GM04503 (cell line): ENCODE results near the gene IMMT.

Source experiments
- DNase-seq: peaks from one replicate; pipeline ENCODE4 v3.0.0-alpha.2; 2012; ENCODE audit warnings: low read depth

IMMT gene

GRCh38 chr2:86140969-86141392 lies 54.3 kb downstream of the IMMT start:
- DNase-seq: no peak

- DNase-seq: no peak
Measured at GRCh38 chr2:86139981-86140380, 55.3 kb downstream of the IMMT start.

GRCh38 chr2:86138736-86139625 lies 56.3 kb downstream of the IMMT start:
- no peak for DNase-seq

- no peak for DNase-seq
Measured at GRCh38 chr2:86136141-86136540, 59.1 kb downstream of the IMMT start.

GRCh38 chr2:86135653-86136052 lies 59.6 kb downstream of the IMMT start:
- DNase-seq: no peak

- DNase-seq: no peak
Measured at GRCh38 chr2:86134709-86135108, 60.6 kb downstream of the IMMT start.

GRCh38 chr2:86124683-86125082 lies 70.6 kb downstream of the IMMT start:
- DNase-seq: no peak

- DNase-seq: no peak
Measured at GRCh38 chr2:86123328-86123925, 71.8 kb downstream of the IMMT start.

GRCh38 chr2:86118130-86118529 lies 77.1 kb downstream of the IMMT start:
- no peak for DNase-seq

- no peak for DNase-seq
Measured at GRCh38 chr2:86107031-86107430, 88.2 kb downstream of the IMMT start.

- DNase-seq: peak; percentile 85
Measured at GRCh38 chr2:86105969-86106945, 89.0 kb downstream of the IMMT start, which contains the start of gene PTCD3. Gene PTCD3, plus strand, starts transcription at chr2:86106235. Its CDS starts 13 bp downstream, at chr2:86106248.

GRCh38 chr2:86105252-86105968 lies 89.9 kb downstream of the IMMT start, which contains the start of gene POLR1A:
Gene POLR1A, minus strand, starts transcription at chr2:86105886. Its CDS starts 110 bp downstream, at chr2:86105776.
- DNase-seq: peak; percentile 86

GRCh38 chr2:86102157-86102556 lies 93.1 kb downstream of the IMMT start:
- no peak for DNase-seq

- no peak for DNase-seq
Measured at GRCh38 chr2:86097913-86098312, 97.3 kb downstream of the IMMT start.

GRCh38 chr2:86097114-86097896 lies 98.0 kb downstream of the IMMT start:
- no peak for DNase-seq

- no peak for DNase-seq
Measured at GRCh38 chr2:86094229-86094628, 101.0 kb downstream of the IMMT start.
